GM23338 (cell line): ENCODE measurements around the gene SLC41A3. TPM values are rescaled to one million over a fixed set of nuclear protein-coding genes. Genes with fewer than 3 reads are reported as not detected.

Source experiments
- ATAC-seq: fragments of 200-7000 bp; cut with Tn5 transposase; 3 replicates; pipeline ENCODE4 v1.9.1; 2020
- DNase-seq: peaks from one replicate; pipeline ENCODE4 v3.0.0-alpha.2; 2015; ENCODE audit warnings: low spot score
- H2AFZ ChIP-seq: fragments of 200-600 bp; sonication (generic); 2 replicates; pipeline ENCODE4 v1.8.0; 2016; ENCODE audit warnings: antibody characterized with exemption, mild to moderate bottlenecking, moderate library complexity
- H3F3A ChIP-seq: fragments of 200-600 bp; sonication (generic); replicated peaks from 2 replicates; pipeline ENCODE4 v1.8.0; 2017; ENCODE audit warnings: antibody characterized with exemption, mixed run types, low read depth
- H3K27ac ChIP-seq: fragments of 200-600 bp; sonication (generic); 2 replicates; pipeline ENCODE4 v1.6.1; 2016; ENCODE audit warnings: low read depth
- H3K27me3 ChIP-seq: fragments of 200-600 bp; sonication (generic); 2 replicates; pipeline ENCODE4 v1.8.0; 2016; ENCODE audit warnings: mild to moderate bottlenecking, mixed run types, moderate library complexity; ENCODE audit not compliant: insufficient read depth
- H3K36me3 ChIP-seq: fragments of 200-600 bp; sonication (generic); 2 replicates; pipeline ENCODE4 v1.8.0; 2016; ENCODE audit warnings: mild to moderate bottlenecking; ENCODE audit not compliant: insufficient read depth
- H3K4me1 ChIP-seq: fragments of 200-600 bp; sonication (generic); 2 replicates; pipeline ENCODE4 v1.8.0; 2016; ENCODE audit warnings: mild to moderate bottlenecking, moderate library complexity; ENCODE audit not compliant: insufficient read depth
- H3K4me2 ChIP-seq: fragments of 200-600 bp; sonication (generic); 2 replicates; pipeline ENCODE4 v1.7.1; 2017; ENCODE audit warnings: mixed run types
- H3K4me3 ChIP-seq: fragments of 200-600 bp; sonication (generic); 2 replicates; pipeline ENCODE4 v1.6.1; 2016; ENCODE audit warnings: mixed run types
- H3K79me2 ChIP-seq: fragments of 200-600 bp; sonication (generic); replicated peaks from 2 replicates; pipeline ENCODE4 v1.8.0; 2017; ENCODE audit warnings: mild to moderate bottlenecking; ENCODE audit not compliant: insufficient read depth
- H3K9me2 ChIP-seq: fragments of 200-600 bp; sonication (generic); 2 replicates; pipeline ENCODE4 v1.8.0; 2017; ENCODE audit not compliant: insufficient read depth
- H4K20me1 ChIP-seq: fragments of 200-600 bp; sonication (generic); replicated peaks from 2 replicates; pipeline ENCODE4 v1.8.0; 2017; ENCODE audit warnings: mild to moderate bottlenecking; ENCODE audit not compliant: insufficient read depth
- H3K27ac Mint-ChIP-seq: 2 replicates; pipeline ENCODE4 v1.8.0; 2020; ENCODE audit warnings: inconsistent platforms, mild to moderate bottlenecking, moderate library complexity, mixed read lengths
- H3K27me3 Mint-ChIP-seq: 3 replicates; pipeline ENCODE4 v1.8.0; 2022; ENCODE audit warnings: low read depth, mild to moderate bottlenecking, moderate library complexity, mixed read lengths, inconsistent platforms; ENCODE audit not compliant: insufficient read depth, poor library complexity
- H3K36me3 Mint-ChIP-seq: 3 replicates; pipeline ENCODE4 v1.8.0; 2021; ENCODE audit warnings: low read depth, mild to moderate bottlenecking, inconsistent platforms, moderate library complexity, mixed read lengths
- H3K4me1 Mint-ChIP-seq: 3 replicates; pipeline ENCODE4 v1.8.0; 2020; ENCODE audit warnings: mild to moderate bottlenecking, inconsistent platforms, mixed read lengths
- H3K4me3 Mint-ChIP-seq: 3 replicates; pipeline ENCODE4 v1.8.0; 2021; ENCODE audit warnings: moderate library complexity, mild to moderate bottlenecking, inconsistent platforms, mixed read lengths
- H3K9me3 Mint-ChIP-seq: 3 replicates; pipeline ENCODE4 v1.8.0; 2020; ENCODE audit warnings: moderate library complexity, mild to moderate bottlenecking, inconsistent platforms, mixed read lengths
- CREB1 ChIP-seq: fragments of 250-450 bp; sonication (Bioruptor Pico); IDR thresholded peaks from 2 replicates; pipeline ENCODE4 v1.5.0; 2020; ENCODE audit warnings: low read depth, mild to moderate bottlenecking, moderate library complexity
- EZH2 ChIP-seq: fragments of 200-600 bp; sonication (generic); IDR thresholded peaks from one replicate; pipeline ENCODE4 v1.8.0; 2017; ENCODE audit warnings: antibody characterized with exemption, mild to moderate bottlenecking, low read depth; ENCODE audit not compliant: unreplicated experiment
- EZH2phosphoT487 ChIP-seq: fragments of 200-600 bp; sonication (generic); IDR thresholded peaks from one replicate; pipeline ENCODE4 v1.8.1; 2018; ENCODE audit warnings: antibody characterized with exemption; ENCODE audit not compliant: unreplicated experiment
- JUNB ChIP-seq: IDR thresholded peaks from one replicate; pipeline ENCODE4 v1.6.1; 2016; ENCODE audit warnings: antibody characterized with exemption; ENCODE audit not compliant: unreplicated experiment
- NANOG ChIP-seq: IDR thresholded peaks from 2 replicates; pipeline ENCODE4 v1.6.1; 2016; ENCODE audit warnings: antibody characterized with exemption, borderline replicate concordance
- POLR2AphosphoS5 ChIP-seq: IDR thresholded peaks from 2 replicates; pipeline ENCODE4 v1.6.1; 2016; ENCODE audit warnings: antibody characterized with exemption, low read depth
- ZNF462 ChIP-seq: fragments of 250-450 bp; sonication (Bioruptor Pico); IDR thresholded peaks from 2 replicates; pipeline ENCODE4 v1.5.0; 2020; ENCODE audit warnings: mild to moderate bottlenecking, moderate library complexity
- polyA plus RNA-seq: library from polyadenylated mRNA; unstranded; fragments of >200 nt; fragmentation: Nextera tagmentation; extraction: Ambion mirVana; gene quantifications from 2 replicates; pipeline ENCODE4 v1.2.1, GENCODE V29; 2016
- total RNA-seq: library from RNA; depleted of rRNA; stranded (reverse); fragments of >200 nt; shearing (Covaris generic); gene quantifications from 2 replicates; pipeline ENCODE4 v1.2.3, GENCODE V29; 2014
- TF ChIP-seq, protein P1 (sequence below): IDR thresholded peaks from one replicate; pipeline ENCODE4 v1.6.1; 2018; ENCODE audit warnings: antibody characterized with exemption; ENCODE audit not compliant: unreplicated experiment

SLC41A3 gene
- total and polyA plus RNA-seq, 2 experiments from 2014 or later, result 12.1 to 29.8 TPM

DNA sequence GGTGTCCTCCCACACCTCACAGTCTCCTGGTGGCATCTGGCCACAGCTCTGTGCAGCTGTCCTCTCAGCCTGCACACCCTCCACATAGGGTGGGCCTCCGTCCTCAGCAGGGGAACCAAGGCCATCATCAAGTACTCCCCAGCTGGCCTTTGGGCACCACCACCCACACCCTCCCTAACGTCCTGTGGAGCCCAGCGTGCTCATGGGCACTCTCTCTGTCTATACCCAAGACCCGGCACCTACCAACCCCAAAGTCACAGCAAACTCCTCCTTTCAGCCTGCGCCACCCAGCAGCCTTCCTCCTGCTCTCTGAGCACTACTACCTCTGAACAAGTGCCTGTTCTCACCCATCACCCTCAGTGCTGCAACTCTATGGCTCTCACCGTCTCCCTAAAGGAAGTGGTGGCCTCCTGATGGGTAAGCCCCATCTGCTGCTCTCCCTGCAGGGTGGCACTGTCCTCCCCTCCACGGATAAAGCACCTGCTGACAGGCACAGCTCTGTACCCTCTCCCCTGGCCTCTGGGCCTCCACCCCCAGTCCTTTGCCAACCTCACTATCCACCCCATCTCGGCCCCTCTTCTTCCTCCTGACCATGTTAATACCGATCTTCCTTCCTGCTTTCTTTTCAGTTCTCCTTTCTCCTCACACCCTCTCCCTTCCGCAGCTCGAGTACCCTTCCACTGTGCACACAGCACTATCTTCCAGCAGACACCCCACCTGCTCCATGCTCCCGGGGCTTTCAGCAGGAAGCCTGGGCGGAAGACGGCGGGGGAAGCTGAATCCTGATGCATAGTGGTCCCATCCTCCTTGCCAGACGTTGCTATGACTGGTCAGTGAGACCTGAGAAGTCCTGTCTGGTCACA, 31.5 kb downstream of the SLC41A3 start (continued):
- no peak for TF ChIP-seq ZNF462 (CRISPR knock-in tag)
- TF ChIP-seq JUNB, result no peak
- TF ChIP-seq CREB1, result no peak
- TF ChIP-seq POLR2AphosphoS5, result no peak

GRCh38 chr3:126051741-126052140, 32.2 kb downstream of the SLC41A3 start:
- H3K4me3 Mint-ChIP-seq, result no peak overlapping the region
- no peak overlapping the region for H2AFZ ChIP-seq
- ATAC-seq, result no peak
- TF ChIP-seq EZH2, result no peak
- TF ChIP-seq, protein P1, sequence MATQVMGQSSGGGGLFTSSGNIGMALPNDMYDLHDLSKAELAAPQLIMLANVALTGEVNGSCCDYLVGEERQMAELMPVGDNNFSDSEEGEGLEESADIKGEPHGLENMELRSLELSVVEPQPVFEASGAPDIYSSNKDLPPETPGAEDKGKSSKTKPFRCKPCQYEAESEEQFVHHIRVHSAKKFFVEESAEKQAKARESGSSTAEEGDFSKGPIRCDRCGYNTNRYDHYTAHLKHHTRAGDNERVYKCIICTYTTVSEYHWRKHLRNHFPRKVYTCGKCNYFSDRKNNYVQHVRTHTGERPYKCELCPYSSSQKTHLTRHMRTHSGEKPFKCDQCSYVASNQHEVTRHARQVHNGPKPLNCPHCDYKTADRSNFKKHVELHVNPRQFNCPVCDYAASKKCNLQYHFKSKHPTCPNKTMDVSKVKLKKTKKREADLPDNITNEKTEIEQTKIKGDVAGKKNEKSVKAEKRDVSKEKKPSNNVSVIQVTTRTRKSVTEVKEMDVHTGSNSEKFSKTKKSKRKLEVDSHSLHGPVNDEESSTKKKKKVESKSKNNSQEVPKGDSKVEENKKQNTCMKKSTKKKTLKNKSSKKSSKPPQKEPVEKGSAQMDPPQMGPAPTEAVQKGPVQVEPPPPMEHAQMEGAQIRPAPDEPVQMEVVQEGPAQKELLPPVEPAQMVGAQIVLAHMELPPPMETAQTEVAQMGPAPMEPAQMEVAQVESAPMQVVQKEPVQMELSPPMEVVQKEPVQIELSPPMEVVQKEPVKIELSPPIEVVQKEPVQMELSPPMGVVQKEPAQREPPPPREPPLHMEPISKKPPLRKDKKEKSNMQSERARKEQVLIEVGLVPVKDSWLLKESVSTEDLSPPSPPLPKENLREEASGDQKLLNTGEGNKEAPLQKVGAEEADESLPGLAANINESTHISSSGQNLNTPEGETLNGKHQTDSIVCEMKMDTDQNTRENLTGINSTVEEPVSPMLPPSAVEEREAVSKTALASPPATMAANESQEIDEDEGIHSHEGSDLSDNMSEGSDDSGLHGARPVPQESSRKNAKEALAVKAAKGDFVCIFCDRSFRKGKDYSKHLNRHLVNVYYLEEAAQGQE, result no peak
- TF ChIP-seq NANOG, result no peak
- no peak for TF ChIP-seq EZH2phosphoT487

More at GRCh38 chr3:126051741-126052140, 32.2 kb downstream of the SLC41A3 start:
- DNase-seq, result no peak
- Histone ChIP-seq H3K9me2 (no peaks in the 10 kb centered on the region), H3K36me3 (no peaks in the 10 kb centered on the region), H3F3A (no peaks in the 10 kb centered on the region), H3K4me3 (no peak overlapping the region), H3K79me2 (no peaks in the 10 kb centered on the region), H4K20me1 (no peaks in the 10 kb centered on the region), H3K27ac (no peak overlapping the region), H3K4me2 (no peak overlapping the region), H3K27me3 (no peaks in the 10 kb centered on the region), H3K4me1 (no peaks in the 10 kb centered on the region)
- no peaks in the 10 kb centered on the region; the same call in 2 of the 3 replicates for H3K36me3 Mint-ChIP-seq
- H3K27me3 Mint-ChIP-seq, result peaks cover 8% of the 10 kb centered on the region
- no peaks in the 10 kb centered on the region for H3K4me1 Mint-ChIP-seq
- no peaks in the 10 kb centered on the region for H3K9me3 Mint-ChIP-seq
- no peak overlapping the region for H3K27ac Mint-ChIP-seq
